Measurements from ENCODE around the gene SNX32.

The SNX32 gene

GRCh38 chr11:65864706-65865471 is 31.1 kb downstream of the SNX32 start:
- WGBS (ENCODE audit: insufficient coverage, insufficient read length): no CpG with 5 or more reads among the region's 18 CpGs
- DNase-seq (ENCODE audit: low read depth, low spot score): no peak
- no peaks in the 10 kb centered on the region for H3K4me1 ChIP-seq (ENCODE audit: control insufficient read depth, insufficient read depth, low read length)
- no peak overlapping the region for H3K4me3 ChIP-seq (ENCODE audit: low read length)
- H3K27me3 ChIP-seq (ENCODE audit: control insufficient read depth, insufficient read depth, low read length): no peaks in the 10 kb centered on the region
- H3K9me3 ChIP-seq (ENCODE audit: control insufficient read depth, insufficient read depth, low read length): no peaks in the 10 kb centered on the region
- H3K36me3 ChIP-seq (ENCODE audit: control insufficient read depth, insufficient read depth, low read length): peaks cover 19% of the 10 kb centered on the region
- H3K27ac ChIP-seq (ENCODE audit: low read length): no peak overlapping the region

GRCh38 chr11:65865550-65866172 is 31.9 kb downstream of the SNX32 start:
- no peak overlapping the region for H3K4me3 ChIP-seq (ENCODE audit: low read length)
- DNase-seq (ENCODE audit: low read depth, low spot score): no peak
- no peaks in the 10 kb centered on the region for H3K4me1 ChIP-seq (ENCODE audit: control insufficient read depth, insufficient read depth, low read length)
- H3K9me3 ChIP-seq (ENCODE audit: control insufficient read depth, insufficient read depth, low read length): no peaks in the 10 kb centered on the region
- WGBS (ENCODE audit: insufficient coverage, insufficient read length): no CpG with 5 or more reads among the region's 9 CpGs
- peaks cover 19% of the 10 kb centered on the region for H3K36me3 ChIP-seq (ENCODE audit: control insufficient read depth, insufficient read depth, low read length)
- no peak overlapping the region for H3K27ac ChIP-seq (ENCODE audit: low read length)
- H3K27me3 ChIP-seq (ENCODE audit: control insufficient read depth, insufficient read depth, low read length): no peaks in the 10 kb centered on the region

- H3K4me3 ChIP-seq (ENCODE audit: low read length): no peak overlapping the region
- DNase-seq (ENCODE audit: low read depth, low spot score): no peak
- no peaks in the 10 kb centered on the region for H3K9me3 ChIP-seq (ENCODE audit: control insufficient read depth, insufficient read depth, low read length)
- H3K27me3 ChIP-seq (ENCODE audit: control insufficient read depth, insufficient read depth, low read length): no peaks in the 10 kb centered on the region
- WGBS (ENCODE audit: insufficient coverage, insufficient read length): no CpG with 5 or more reads among the region's 21 CpGs
- peaks cover 19% of the 10 kb centered on the region for H3K36me3 ChIP-seq (ENCODE audit: control insufficient read depth, insufficient read depth, low read length)
- H3K27ac ChIP-seq (ENCODE audit: low read length): no peak overlapping the region
- H3K4me1 ChIP-seq (ENCODE audit: control insufficient read depth, insufficient read depth, low read length): no peaks in the 10 kb centered on the region
Observed at GRCh38 chr11:65866509-65867283, 32.9 kb downstream of the SNX32 start.

GRCh38 chr11:65867284-65868071 is 33.7 kb downstream of the SNX32 start:
- DNase-seq (ENCODE audit: low read depth, low spot score): no peak
- H3K36me3 ChIP-seq (ENCODE audit: control insufficient read depth, insufficient read depth, low read length): peaks cover 19% of the 10 kb centered on the region
- H3K27me3 ChIP-seq (ENCODE audit: control insufficient read depth, insufficient read depth, low read length): no peaks in the 10 kb centered on the region
- no CpG with 5 or more reads among the region's 29 CpGs for WGBS (ENCODE audit: insufficient coverage, insufficient read length)
- peak overlapping the region; percentile 58; the same call in 1 of the 2 replicates for H3K4me3 ChIP-seq (ENCODE audit: low read length)
- no peak overlapping the region for H3K27ac ChIP-seq (ENCODE audit: low read length)
- H3K9me3 ChIP-seq (ENCODE audit: control insufficient read depth, insufficient read depth, low read length): no peaks in the 10 kb centered on the region
- H3K4me1 ChIP-seq (ENCODE audit: control insufficient read depth, insufficient read depth, low read length): no peaks in the 10 kb centered on the region

- DNase-seq (ENCODE audit: low read depth, low spot score): no peak
- H3K9me3 ChIP-seq (ENCODE audit: control insufficient read depth, insufficient read depth, low read length): no peaks in the 10 kb centered on the region
- WGBS (ENCODE audit: insufficient coverage, insufficient read length): no CpG with 5 or more reads among the region's 19 CpGs
- peaks cover 19% of the 10 kb centered on the region for H3K36me3 ChIP-seq (ENCODE audit: control insufficient read depth, insufficient read depth, low read length)
- no peak overlapping the region for H3K27ac ChIP-seq (ENCODE audit: low read length)
- H3K4me3 ChIP-seq (ENCODE audit: low read length): peak overlapping the region; percentile 58; the same call in 1 of the 2 replicates
- H3K4me1 ChIP-seq (ENCODE audit: control insufficient read depth, insufficient read depth, low read length): no peaks in the 10 kb centered on the region
- no peaks in the 10 kb centered on the region for H3K27me3 ChIP-seq (ENCODE audit: control insufficient read depth, insufficient read depth, low read length)
Observed at GRCh38 chr11:65868076-65868667, 34.4 kb downstream of the SNX32 start.

GRCh38 chr11:65868907-65869306 is 35.1 kb downstream of the SNX32 start:
- Histone ChIP-seq H3K36me3 (ENCODE audit: control insufficient read depth, insufficient read depth, low read length) (peaks cover 16% of the 10 kb centered on the region), H3K4me3 (ENCODE audit: low read length) (no peak overlapping the region), H3K9me3 (ENCODE audit: control insufficient read depth, insufficient read depth, low read length) (no peaks in the 10 kb centered on the region), H3K27me3 (ENCODE audit: control insufficient read depth, insufficient read depth, low read length) (no peaks in the 10 kb centered on the region), H3K27ac (ENCODE audit: low read length) (no peak overlapping the region), H3K4me1 (ENCODE audit: control insufficient read depth, insufficient read depth, low read length) (no peaks in the 10 kb centered on the region)
- no CpG with 5 or more reads among the region's 3 CpGs for WGBS (ENCODE audit: insufficient coverage, insufficient read length)
- no peak for DNase-seq (ENCODE audit: low read depth, low spot score)

GRCh38 chr11:65869643-65870306 is 36.0 kb downstream of the SNX32 start:
- H3K36me3 ChIP-seq (ENCODE audit: control insufficient read depth, insufficient read depth, low read length): peaks cover 10% of the 10 kb centered on the region; the same call in 1 of the 2 replicates
- no peaks in the 10 kb centered on the region for H3K4me1 ChIP-seq (ENCODE audit: control insufficient read depth, insufficient read depth, low read length)
- H3K4me3 ChIP-seq (ENCODE audit: low read length): no peak overlapping the region
- no peaks in the 10 kb centered on the region for H3K9me3 ChIP-seq (ENCODE audit: control insufficient read depth, insufficient read depth, low read length)
- WGBS (ENCODE audit: insufficient coverage, insufficient read length): no CpG with 5 or more reads among the region's 24 CpGs
- DNase-seq (ENCODE audit: low read depth, low spot score): no peak
- H3K27me3 ChIP-seq (ENCODE audit: control insufficient read depth, insufficient read depth, low read length): no peaks in the 10 kb centered on the region
- no peak overlapping the region for H3K27ac ChIP-seq (ENCODE audit: low read length)

- Histone ChIP-seq H3K4me3 (ENCODE audit: low read length) (no peak overlapping the region), H3K36me3 (ENCODE audit: control insufficient read depth, insufficient read depth, low read length) (peaks cover 6% of the 10 kb centered on the region; the same call in 1 of the 2 replicates), H3K27me3 (ENCODE audit: control insufficient read depth, insufficient read depth, low read length) (no peaks in the 10 kb centered on the region), H3K27ac (ENCODE audit: low read length) (no peak overlapping the region), H3K4me1 (ENCODE audit: control insufficient read depth, insufficient read depth, low read length) (no peaks in the 10 kb centered on the region), H3K9me3 (ENCODE audit: control insufficient read depth, insufficient read depth, low read length) (no peaks in the 10 kb centered on the region)
- WGBS (ENCODE audit: insufficient coverage, insufficient read length): no CpG with 5 or more reads among the region's 11 CpGs
- no peak for DNase-seq (ENCODE audit: low read depth, low spot score)
Observed at GRCh38 chr11:65870307-65870658, 36.5 kb downstream of the SNX32 start.

- H3K27ac ChIP-seq (ENCODE audit: low read length): no peak overlapping the region
- WGBS (ENCODE audit: insufficient coverage, insufficient read length): no CpG with 5 or more reads among the region's 24 CpGs
- H3K4me1 ChIP-seq (ENCODE audit: control insufficient read depth, insufficient read depth, low read length): no peaks in the 10 kb centered on the region
- H3K27me3 ChIP-seq (ENCODE audit: control insufficient read depth, insufficient read depth, low read length): no peaks in the 10 kb centered on the region
- no peak overlapping the region for H3K4me3 ChIP-seq (ENCODE audit: low read length)
- DNase-seq (ENCODE audit: low read depth, low spot score): no peak
- no peaks in the 10 kb centered on the region for H3K36me3 ChIP-seq (ENCODE audit: control insufficient read depth, insufficient read depth, low read length)
- H3K9me3 ChIP-seq (ENCODE audit: control insufficient read depth, insufficient read depth, low read length): no peaks in the 10 kb centered on the region
Observed at GRCh38 chr11:65870706-65871681, 37.2 kb downstream of the SNX32 start.
